GM12878 (cell line): ENCODE measurements around the gene DOCK2. TPM values are rescaled to one million over a fixed set of nuclear protein-coding genes. Genes with fewer than 3 reads are reported as not detected.

Experiments used
- ATAC-seq: fragments of 200-7000 bp; cut with Tn5 transposase; 3 replicates; pipeline ENCODE4 v1.9.1; 2020; ENCODE audit warnings: mild to moderate bottlenecking, moderate library complexity
- BruUV-seq: library from RNA; stranded (reverse); fragments of 400-500 nt; replicated peaks from 2 replicates; lab custom pipeline; 2021; lab: Mats Ljungman, UMichigan
- CTCF ChIA-PET: fragments of 300-600 bp; sonication (Branson Sonifier 250); formaldehyde crosslinking; extraction: SDS; loops from one replicate; lab custom pipeline; 2021; ENCODE audit warnings: inconsistent platforms; lab: Yijun Ruan, JAX
- POLR2A ChIA-PET: fragments of 350-600 bp; formaldehyde crosslinking; extraction: SDS; loops from one replicate; lab custom pipeline; 2021; ENCODE audit warnings: inconsistent platforms; lab: Charles Lee
- RAD21 ChIA-PET: fragments of 300-600 bp; sonication (Branson Sonifier 250); formaldehyde crosslinking; loops from one replicate; lab custom pipeline; 2023; ENCODE audit warnings: antibody characterized with exemption; ENCODE audit not compliant: unreplicated experiment; lab: Charles Lee
- SMC1A ChIA-PET: fragments of 300-600 bp; sonication (Branson Sonifier 250); formaldehyde crosslinking; loops from one replicate; lab custom pipeline; 2023; ENCODE audit not compliant: unreplicated experiment, uncharacterized antibody; lab: Charles Lee
- DNase-seq: peaks from one replicate; pipeline ENCODE4 v3.0.0-alpha.2; 2011; ENCODE audit warnings: low read depth, low spot score
- FAIRE-seq: peaks from 3 replicates; lab custom pipeline; 2011; peaks lifted over from hg19 to GRCh38; lab: Jason Lieb, UNC
- H2AFZ ChIP-seq: 2 replicates; pipeline ENCODE4 v1.6.0; 2011; ENCODE audit warnings: low read depth, low read length, control low read depth; ENCODE audit not compliant: control insufficient read depth
- H3K27ac ChIP-seq: 2 replicates; pipeline ENCODE4 v1.5.1; 2011; ENCODE audit warnings: control low read depth; ENCODE audit not compliant: control insufficient read depth, insufficient read depth
- H3K27me3 ChIP-seq, 2 experiments: replicated peaks in 1 of 2; 2 replicates each; pipeline versions ENCODE4 v1.6.0 to v1.6.1; 2011; ENCODE audit warnings: low read length in 1 of 2; ENCODE audit not compliant: control insufficient read depth in 2 of 2, insufficient read depth in 2 of 2
- H3K36me3 ChIP-seq, 2 experiments: 2 replicates each; pipeline ENCODE4 v1.5.1; 2011; ENCODE audit warnings: low read length in 1 of 2; ENCODE audit not compliant: control insufficient read depth in 2 of 2, insufficient read depth in 2 of 2
- H3K4me1 ChIP-seq: 2 replicates; pipeline ENCODE4 v1.6.1; 2011; ENCODE audit warnings: mild to moderate bottlenecking, low read length, moderate library complexity, mixed read lengths; ENCODE audit not compliant: control insufficient read depth, insufficient read depth
- H3K4me2 ChIP-seq: 2 replicates; pipeline ENCODE4 v1.6.0; 2011; ENCODE audit warnings: control low read depth; ENCODE audit not compliant: control insufficient read depth, insufficient read depth
- H3K4me3 ChIP-seq: fragments of 200-600 bp; sonication (generic); 2 replicates; pipeline ENCODE4 v1.5.1; 2016
- H3K79me2 ChIP-seq: 2 replicates; pipeline ENCODE4 v1.6.0; 2011; ENCODE audit warnings: low read length; ENCODE audit not compliant: control insufficient read depth, insufficient read depth
- H3K9ac ChIP-seq: 2 replicates; pipeline ENCODE4 v1.8.0; 2011; ENCODE audit warnings: low read length, control low read depth, mixed read lengths; ENCODE audit not compliant: control insufficient read depth, insufficient read depth
- H3K9me3 ChIP-seq: replicated peaks from 3 replicates; pipeline ENCODE4 v1.5.1; 2011; ENCODE audit warnings: mild to moderate bottlenecking, low read length; ENCODE audit not compliant: control insufficient read depth, insufficient read depth
- H4K20me1 ChIP-seq: 2 replicates; pipeline ENCODE4 v1.6.0; 2011; ENCODE audit not compliant: control insufficient read depth, insufficient read depth
- ATF7 ChIP-seq: fragments of 450-650 bp; IDR thresholded peaks from 2 replicates; pipeline ENCODE4 v1.6.1; 2016; ENCODE audit warnings: low read depth, mild to moderate bottlenecking
- BHLHE40 ChIP-seq, 2 experiments: fragments of 450-650 bp in 1 of 2; IDR thresholded peaks; 2 replicates each; pipeline ENCODE4 v1.6.1; 2011 to 2017; ENCODE audit warnings: low read depth in 2 of 2, borderline replicate concordance in 1 of 2, improper control_type of control experiment in 1 of 2, low read length in 1 of 2, mild to moderate bottlenecking in 1 of 2
- BMI1 ChIP-seq: fragments of 450-650 bp; IDR thresholded peaks from 2 replicates; pipeline ENCODE4 v1.6.1; 2016; ENCODE audit warnings: mild to moderate bottlenecking, moderate library complexity, borderline replicate concordance
- CBX3 ChIP-seq: fragments of 200-600 bp; sonication (generic); IDR thresholded peaks from 2 replicates; pipeline ENCODE4 v1.6.1; 2016; ENCODE audit warnings: low read depth, borderline replicate concordance
- CBX5 ChIP-seq: sonication (generic); IDR thresholded peaks from 2 replicates; pipeline ENCODE4 v1.6.1; 2016; ENCODE audit warnings: low read depth, moderate library complexity, mild to moderate bottlenecking, inconsistent platforms
- GABPA ChIP-seq: IDR thresholded peaks from 2 replicates; pipeline ENCODE4 v1.6.1; 2014; ENCODE audit warnings: antibody characterized with exemption, low read depth, mild to moderate bottlenecking, inconsistent platforms
- NR2F1 ChIP-seq: fragments of 450-650 bp; conservative IDR thresholded peaks from 2 replicates; pipeline ENCODE4 v1.6.1; 2017; ENCODE audit warnings: mild to moderate bottlenecking
- NRF1 ChIP-seq: conservative IDR thresholded peaks from 2 replicates; pipeline ENCODE4 v1.6.1; 2011; ENCODE audit warnings: mild to moderate bottlenecking, low read depth, low read length, improper control_type of control experiment
- PRDM15 ChIP-seq: fragments of 450-650 bp; formaldehyde crosslinking; IDR thresholded peaks from 2 replicates; pipeline ENCODE4 v1.4.0; 2020; ENCODE audit warnings: mild to moderate bottlenecking, moderate library complexity
- TCF12 ChIP-seq: IDR thresholded peaks from 2 replicates; pipeline ENCODE4 v1.6.1; 2011; ENCODE audit warnings: low read depth, mild to moderate bottlenecking, low read length
- USF2 ChIP-seq: IDR thresholded peaks from 2 replicates; pipeline ENCODE4 v1.6.1; 2011; ENCODE audit warnings: low read depth, low read length, improper control_type of control experiment, borderline replicate concordance
- WGBS: methylation state at CpG from one replicate; pipeline ENCODE4 v1.1.6; 2016; ENCODE audit warnings: low lambda C conversion rate; ENCODE audit not compliant: insufficient replicate concordance, insufficient coverage; ENCODE audit errors: missing lambda C conversion rate; 5-methylcytosine and 5-hydroxymethylcytosine counted together
- in situ Hi-C: fragments of 300-500 bp; cut with MboI; formaldehyde crosslinking; loops from 9 replicates; pipeline ENCODE4 v1.14.3; 2018; ENCODE audit warnings: mixed read lengths
- intact Hi-C: fragments of 100-400 bp; cut with micrococcal nuclease; formaldehyde crosslinking; loops from one replicate; pipeline ENCODE4 v1.14.2; 2022; ENCODE audit not compliant: unreplicated experiment
- polyA plus RNA-seq, 11 experiments: library from polyadenylated mRNA; depleted of rRNA in 4 of 11; unstranded in 6 of 11; stranded (reverse) in 5 of 11; fragments of >200 nt; fragmentation: Nextera tagmentation in 4 of 11; fragmentation: Illumina TruSeq in 1 of 11; extraction: Ambion mirVana in 4 of 11; extraction: Trizol in 1 of 11; gene quantifications; 1 replicate in 1 of 11; 2 replicates in 10 of 11; pipeline versions ENCODE4 v1.2.1 to v1.2.3, GENCODE V29; 2011 to 2016; ENCODE audit warnings: inconsistent platforms in 2 of 11, missing spikeins in 2 of 11, low read depth in 1 of 11
- total RNA-seq, 4 experiments: library from RNA; depleted of rRNA in 3 of 4; stranded (reverse); fragments of >200 nt in 3 of 4; fragmentation: Illumina TruSeq in 1 of 4; extraction: Trizol in 1 of 4; gene quantifications; 2 replicates each; pipeline versions ENCODE4 v1.2.1 to v1.2.3, GENCODE V29; 2013 to 2021

Gene DOCK2
- total and polyA plus RNA-seq, 10 of the 15 experiments (the other 5 are each of a cell fraction or from before 2014, with no cell fraction given): 34.2 to 192 (median 118) TPM

GRCh38 chr5:170114271-170114670, 477.2 kb downstream of the DOCK2 start:
- in situ Hi-C loops: no loop called here
- no peaks in the 10 kb centered on the region for H3K79me2 ChIP-seq
- H3K4me3 ChIP-seq: no peak overlapping the region
- no peak overlapping the region for H3K9ac ChIP-seq
- DNase-seq (no peak), ATAC-seq (no peak), FAIRE-seq (no peak)
- TF ChIP-seq CBX5: no peak
- TF ChIP-seq USF2: no peak
- no peak for TF ChIP-seq NR2F1
- TF ChIP-seq CBX3: no peak
- no peak for TF ChIP-seq GABPA
- no peak for TF ChIP-seq BHLHE40 (IDR thresholded peaks at IDR 0.05; ENCODE audit: borderline replicate concordance in 1 of 2, low read depth in 2 of 2, low read length in 1 of 2)
- TF ChIP-seq ATF7: no peak
- TF ChIP-seq TCF12: no peak
- TF ChIP-seq NRF1: no peak
- TF ChIP-seq PRDM15 (CRISPR knock-in tag): no peak
- TF ChIP-seq BMI1: no peak
- H3K4me2 ChIP-seq: no peak overlapping the region
- no peaks in the 10 kb centered on the region for H3K4me1 ChIP-seq
- ChIA-PET CTCF (no interaction called here), SMC1A (interaction anchor here (0.6 kb wide), 1 partner anchor 66 kb away, joined by 4 read pairs; no protein-coding TSS in a partner anchor), POLR2A (no interaction called here), RAD21 (no interaction called here)
- peaks cover 0 to 1% of the 10 kb centered on the region in 2 experiments; a peak in 3 of 4 replicates for H3K27me3 ChIP-seq
- WGBS: 30% methylated on average over 7 of the region's 7 CpGs
- BruUV-seq: no TSS peak
- H3K9me3 ChIP-seq: no peaks in the 10 kb centered on the region
- H4K20me1 ChIP-seq: no peaks in the 10 kb centered on the region
- no peak overlapping the region for H2AFZ ChIP-seq
- no peak overlapping the region for H3K27ac ChIP-seq
- H3K36me3 ChIP-seq: no peaks in the 10 kb centered on the region
- intact Hi-C loops: no loop called here
